GM10266 (cell line): ENCODE data around the gene FXR1.

Experiments used
- DNase-seq: peaks from one replicate; pipeline ENCODE4 v3.0.0; 2012; ENCODE audit errors: extremely low spot score
- TF ChIP-seq, protein P1 (sequence below): IDR thresholded peaks from 2 replicates; pipeline ENCODE4 v1.5.1; 2012; ENCODE audit warnings: mild to moderate bottlenecking, low read depth; ENCODE audit not compliant: control insufficient read depth, insufficient read depth; ENCODE audit errors: missing control alignments

The FXR1 gene

GRCh38 chr3:180940826-180941225 is 28.4 kb downstream of the FXR1 start:
- DNase-seq: no peak
- TF ChIP-seq, protein P1, sequence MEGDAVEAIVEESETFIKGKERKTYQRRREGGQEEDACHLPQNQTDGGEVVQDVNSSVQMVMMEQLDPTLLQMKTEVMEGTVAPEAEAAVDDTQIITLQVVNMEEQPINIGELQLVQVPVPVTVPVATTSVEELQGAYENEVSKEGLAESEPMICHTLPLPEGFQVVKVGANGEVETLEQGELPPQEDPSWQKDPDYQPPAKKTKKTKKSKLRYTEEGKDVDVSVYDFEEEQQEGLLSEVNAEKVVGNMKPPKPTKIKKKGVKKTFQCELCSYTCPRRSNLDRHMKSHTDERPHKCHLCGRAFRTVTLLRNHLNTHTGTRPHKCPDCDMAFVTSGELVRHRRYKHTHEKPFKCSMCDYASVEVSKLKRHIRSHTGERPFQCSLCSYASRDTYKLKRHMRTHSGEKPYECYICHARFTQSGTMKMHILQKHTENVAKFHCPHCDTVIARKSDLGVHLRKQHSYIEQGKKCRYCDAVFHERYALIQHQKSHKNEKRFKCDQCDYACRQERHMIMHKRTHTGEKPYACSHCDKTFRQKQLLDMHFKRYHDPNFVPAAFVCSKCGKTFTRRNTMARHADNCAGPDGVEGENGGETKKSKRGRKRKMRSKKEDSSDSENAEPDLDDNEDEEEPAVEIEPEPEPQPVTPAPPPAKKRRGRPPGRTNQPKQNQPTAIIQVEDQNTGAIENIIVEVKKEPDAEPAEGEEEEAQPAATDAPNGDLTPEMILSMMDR: no peak

- DNase-seq: peak; percentile 29
- TF ChIP-seq, protein P1: no peak
These were observed 35.4 kb downstream of the FXR1 start for GRCh38 chr3:180947761-180948390.

- TF ChIP-seq, protein P1: no peak
- no peak for DNase-seq
These were observed 47.2 kb downstream of the FXR1 start for GRCh38 chr3:180959691-180960090.

GRCh38 chr3:180961087-180961486 is 48.6 kb downstream of the FXR1 start:
- TF ChIP-seq, protein P1: no peak
- DNase-seq: no peak

DNA sequence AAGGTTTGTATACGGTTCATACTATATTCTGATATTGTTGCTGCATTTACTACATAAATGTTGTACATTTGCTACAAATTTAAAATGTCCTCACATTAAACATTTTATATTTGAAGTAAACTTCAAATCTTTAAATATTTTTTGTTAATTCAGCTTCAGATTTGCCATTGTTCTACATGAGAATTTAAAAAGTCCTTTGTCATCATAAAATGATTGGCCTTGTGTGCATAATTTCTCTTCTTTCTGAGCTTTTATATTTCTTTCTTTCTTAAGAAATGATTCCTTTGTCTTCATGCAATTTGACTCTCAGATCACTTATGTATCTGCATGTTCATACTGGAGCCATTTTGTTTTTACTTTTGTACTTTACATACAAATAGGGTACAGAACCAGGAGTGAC is 49.1 kb downstream of the FXR1 start:
- DNase-seq: no peak
- TF ChIP-seq, protein P1: no peak

- no peak for DNase-seq
- TF ChIP-seq, protein P1: no peak
These were observed 50.1 kb downstream of the FXR1 start for GRCh38 chr3:180962530-180962929.

GRCh38 chr3:180970931-180971330 is 58.5 kb downstream of the FXR1 start:
- DNase-seq: no peak
- TF ChIP-seq, protein P1: no peak
